MM.1S (cell line): ENCODE results near the gene NDST4.
A peak's percentile ranks its signal among the peaks of the same experiment; 100 is the strongest.

ENCODE experiments used
- DNase-seq: peaks from one replicate; pipeline ENCODE4 v3.0.0-alpha.2; 2015
- H2AFZ ChIP-seq: fragments of 300-600 bp; sonication (generic); 2 replicates; pipeline ENCODE4 v1.6.0; 2016; ENCODE audit warnings: antibody characterized with exemption, low read length
- H3F3A ChIP-seq: fragments of 300-600 bp; sonication (generic); 2 replicates; pipeline ENCODE4 v1.6.1; 2016; ENCODE audit warnings: mild to moderate bottlenecking, antibody characterized with exemption, low read length, moderate library complexity, mixed read lengths; ENCODE audit not compliant: insufficient read depth
- H3K27ac ChIP-seq: fragments of 300-600 bp; sonication (generic); 2 replicates; pipeline ENCODE4 v1.5.1; 2016; ENCODE audit warnings: mild to moderate bottlenecking, low read length
- H3K27me3 ChIP-seq: fragments of 300-600 bp; sonication (generic); replicated peaks from 2 replicates; pipeline ENCODE4 v1.6.0; 2016; ENCODE audit warnings: low read length; ENCODE audit not compliant: insufficient read depth
- H3K36me3 ChIP-seq: fragments of 300-600 bp; sonication (generic); replicated peaks from 2 replicates; pipeline ENCODE4 v1.6.1; 2016; ENCODE audit warnings: mild to moderate bottlenecking, low read length, mixed read lengths; ENCODE audit not compliant: insufficient read depth
- H3K4me1 ChIP-seq: fragments of 300-600 bp; sonication (generic); 2 replicates; pipeline ENCODE4 v1.6.1; 2016; ENCODE audit warnings: low read length, mixed read lengths
- H3K4me2 ChIP-seq: fragments of 300-600 bp; sonication (generic); 2 replicates; pipeline ENCODE4 v1.6.0; 2016; ENCODE audit warnings: low read depth, low read length
- H3K4me3 ChIP-seq: fragments of 300-600 bp; sonication (generic); 2 replicates; pipeline ENCODE4 v1.5.1; 2016; ENCODE audit warnings: low read length, mixed read lengths
- H3K79me2 ChIP-seq: fragments of 300-600 bp; sonication (generic); 2 replicates; pipeline ENCODE4 v1.6.1; 2016; ENCODE audit warnings: mixed run types, low read length, mixed read lengths
- H3K9ac ChIP-seq: fragments of 300-600 bp; sonication (generic); 2 replicates; pipeline ENCODE4 v1.6.1; 2016; ENCODE audit warnings: low read length, mixed read lengths
- H3K9me2 ChIP-seq: fragments of 300-600 bp; sonication (generic); replicated peaks from 2 replicates; pipeline ENCODE4 v1.6.1; 2016; ENCODE audit warnings: mild to moderate bottlenecking, low read length, mixed read lengths; ENCODE audit not compliant: insufficient read depth
- H3K9me3 ChIP-seq: fragments of 300-600 bp; sonication (generic); replicated peaks from 2 replicates; pipeline ENCODE4 v1.6.1; 2016; ENCODE audit warnings: mild to moderate bottlenecking, low read length, mixed read lengths; ENCODE audit not compliant: insufficient read depth
- H4K20me1 ChIP-seq: fragments of 300-600 bp; sonication (generic); 2 replicates; pipeline ENCODE4 v1.6.1; 2016; ENCODE audit warnings: mild to moderate bottlenecking, low read length, moderate library complexity, mixed read lengths; ENCODE audit not compliant: insufficient read depth
- EZH2 ChIP-seq: fragments of 300-600 bp; sonication (generic); optimal IDR thresholded peaks from 2 replicates; pipeline ENCODE3; 2017; ENCODE audit warnings: low read depth, mild to moderate bottlenecking, antibody characterized with exemption, low read length, mixed read lengths
- EZH2phosphoT487 ChIP-seq: fragments of 300-600 bp; sonication (generic); IDR thresholded peaks from 2 replicates; pipeline ENCODE4 v1.6.1; 2018; ENCODE audit warnings: antibody characterized with exemption, low read length
- TF ChIP-seq, protein P1 (sequence below): fragments of 300-600 bp; sonication (generic); IDR thresholded peaks from 2 replicates; pipeline ENCODE4 v1.5.1; 2016; ENCODE audit warnings: antibody characterized with exemption, low read length, mixed read lengths

Gene NDST4

GRCh38 chr4:115126491-115126890 is 13.1 kb upstream of the NDST4 start:
- no peak for DNase-seq

GRCh38 chr4:115121351-115122043 is 8.1 kb upstream of the NDST4 start:
- Histone ChIP-seq H3K9ac (no peak overlapping the region), H3K4me1 (no peaks in the 10 kb centered on the region), H3K27me3 (no peaks in the 10 kb centered on the region), H3K9me2 (no peaks in the 10 kb centered on the region), H2AFZ (no peak overlapping the region), H4K20me1 (no peaks in the 10 kb centered on the region), H3F3A (no peaks in the 10 kb centered on the region), H3K4me3 (no peak overlapping the region), H3K9me3 (no peaks in the 10 kb centered on the region), H3K79me2 (no peaks in the 10 kb centered on the region), H3K4me2 (no peak overlapping the region), H3K27ac (no peak overlapping the region), H3K36me3 (no peaks in the 10 kb centered on the region)
- TF ChIP-seq EZH2 (no peak), EZH2phosphoT487 (no peak)
- TF ChIP-seq, protein P1, sequence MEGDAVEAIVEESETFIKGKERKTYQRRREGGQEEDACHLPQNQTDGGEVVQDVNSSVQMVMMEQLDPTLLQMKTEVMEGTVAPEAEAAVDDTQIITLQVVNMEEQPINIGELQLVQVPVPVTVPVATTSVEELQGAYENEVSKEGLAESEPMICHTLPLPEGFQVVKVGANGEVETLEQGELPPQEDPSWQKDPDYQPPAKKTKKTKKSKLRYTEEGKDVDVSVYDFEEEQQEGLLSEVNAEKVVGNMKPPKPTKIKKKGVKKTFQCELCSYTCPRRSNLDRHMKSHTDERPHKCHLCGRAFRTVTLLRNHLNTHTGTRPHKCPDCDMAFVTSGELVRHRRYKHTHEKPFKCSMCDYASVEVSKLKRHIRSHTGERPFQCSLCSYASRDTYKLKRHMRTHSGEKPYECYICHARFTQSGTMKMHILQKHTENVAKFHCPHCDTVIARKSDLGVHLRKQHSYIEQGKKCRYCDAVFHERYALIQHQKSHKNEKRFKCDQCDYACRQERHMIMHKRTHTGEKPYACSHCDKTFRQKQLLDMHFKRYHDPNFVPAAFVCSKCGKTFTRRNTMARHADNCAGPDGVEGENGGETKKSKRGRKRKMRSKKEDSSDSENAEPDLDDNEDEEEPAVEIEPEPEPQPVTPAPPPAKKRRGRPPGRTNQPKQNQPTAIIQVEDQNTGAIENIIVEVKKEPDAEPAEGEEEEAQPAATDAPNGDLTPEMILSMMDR, result no peak
- DNase-seq, result no peak

More at GRCh38 chr4:115126491-115126890, 13.1 kb upstream of the NDST4 start:
- no peak overlapping the region for H3K4me2 ChIP-seq
- no peak overlapping the region for H3K9ac ChIP-seq
- no peaks in the 10 kb centered on the region for H3K9me3 ChIP-seq
- no peaks in the 10 kb centered on the region for H3F3A ChIP-seq
- H3K36me3 ChIP-seq, result no peaks in the 10 kb centered on the region
- H4K20me1 ChIP-seq, result no peaks in the 10 kb centered on the region
- H3K27ac ChIP-seq, result no peak overlapping the region
- H3K27me3 ChIP-seq, result no peaks in the 10 kb centered on the region
- H3K9me2 ChIP-seq, result no peaks in the 10 kb centered on the region
- H3K4me3 ChIP-seq, result no peak overlapping the region
- TF ChIP-seq, protein P1, result no peak
- no peak for TF ChIP-seq EZH2
- no peak for TF ChIP-seq EZH2phosphoT487
- no peaks in the 10 kb centered on the region for H3K4me1 ChIP-seq
- no peaks in the 10 kb centered on the region for H3K79me2 ChIP-seq
- H2AFZ ChIP-seq, result no peak overlapping the region

DNA sequence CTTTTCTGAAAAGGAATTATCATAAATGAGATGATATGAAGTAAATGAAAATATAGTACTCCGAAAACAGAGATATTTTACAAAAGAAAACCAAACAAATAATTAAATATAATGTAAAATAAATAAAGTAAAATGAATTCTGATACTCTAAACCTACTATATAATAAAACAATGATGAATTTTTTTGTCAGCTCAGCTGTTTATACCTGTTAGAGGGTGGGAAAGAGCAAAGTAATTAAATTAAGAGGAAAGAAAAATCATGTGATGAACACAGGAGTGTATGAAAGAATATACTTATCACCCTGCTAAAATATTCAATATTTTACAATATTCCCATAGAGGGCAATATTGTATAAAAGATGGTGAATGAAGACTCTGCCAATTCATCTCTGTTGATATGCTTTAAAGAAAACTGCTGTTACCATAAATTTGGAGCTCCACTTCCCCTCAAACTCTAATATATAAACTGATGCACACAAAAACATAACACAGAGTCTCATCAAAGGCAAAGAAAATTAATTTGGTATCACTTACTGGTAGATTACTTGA is 6.5 kb upstream of the NDST4 start:
- Histone ChIP-seq H3K4me3 (no peak overlapping the region), H2AFZ (no peak overlapping the region), H3K27ac (no peak overlapping the region), H4K20me1 (no peaks in the 10 kb centered on the region), H3K4me1 (no peaks in the 10 kb centered on the region), H3K27me3 (no peaks in the 10 kb centered on the region), H3F3A (no peaks in the 10 kb centered on the region), H3K79me2 (no peaks in the 10 kb centered on the region), H3K9me2 (no peaks in the 10 kb centered on the region), H3K4me2 (no peak overlapping the region), H3K9ac (no peak overlapping the region), H3K36me3 (no peaks in the 10 kb centered on the region), H3K9me3 (no peaks in the 10 kb centered on the region)
- DNase-seq, result no peak
- TF ChIP-seq, protein P1, result peak; percentile 30
- no peak for TF ChIP-seq EZH2phosphoT487
